H9 (cell line): ENCODE results near the gene MED29. TPM values are rescaled to one million over a fixed set of nuclear protein-coding genes. Genes with fewer than 3 reads are reported as not detected.

Experiments used
- DNase-seq: peaks from one replicate; pipeline ENCODE4 v3.0.0-alpha.2; 2017
- H2AFZ ChIP-seq: one replicate; pipeline ENCODE4 v1.6.1; 2013; ENCODE audit warnings: mild to moderate bottlenecking, low read length, control low read depth, moderate library complexity
- H2AK5ac ChIP-seq: 2 replicates; pipeline ENCODE4 v1.6.1; 2013; ENCODE audit warnings: low read length, control low read depth, mixed read lengths; ENCODE audit not compliant: insufficient read length
- H2BK120ac ChIP-seq: one replicate; pipeline ENCODE4 v1.6.1; 2013; ENCODE audit warnings: low read depth, mild to moderate bottlenecking, low read length, control low read depth, inconsistent platforms; ENCODE audit not compliant: poor library complexity, severe bottlenecking
- H2BK12ac ChIP-seq: 2 replicates; pipeline ENCODE4 v1.6.1; 2013; ENCODE audit warnings: low read length, control low read depth, mixed read lengths, low read depth; ENCODE audit not compliant: insufficient read length
- H2BK15ac ChIP-seq: 2 replicates; pipeline ENCODE4 v1.6.1; 2013; ENCODE audit warnings: low read depth, low read length, control low read depth
- H2BK20ac ChIP-seq: one replicate; pipeline ENCODE4 v1.6.1; 2013; ENCODE audit warnings: low read depth, mild to moderate bottlenecking, low read length, control low read depth, inconsistent platforms; ENCODE audit not compliant: poor library complexity, severe bottlenecking
- H2BK5ac ChIP-seq: 2 replicates; pipeline ENCODE4 v1.6.1; 2013; ENCODE audit warnings: low read length, control low read depth, mixed read lengths; ENCODE audit not compliant: insufficient read length
- H3K14ac ChIP-seq: 2 replicates; pipeline ENCODE4 v1.6.1; 2013; ENCODE audit warnings: low read length, control low read depth; ENCODE audit not compliant: insufficient read depth
- H3K18ac ChIP-seq: 2 replicates; pipeline ENCODE4 v1.6.1; 2013; ENCODE audit warnings: low read depth, mild to moderate bottlenecking, mixed read lengths, low read length, control low read depth; ENCODE audit not compliant: insufficient read length
- H3K23ac ChIP-seq: 2 replicates; pipeline ENCODE4 v1.6.1; 2013; ENCODE audit warnings: low read length, control low read depth, mixed read lengths, low read depth; ENCODE audit not compliant: insufficient read length
- H3K23me2 ChIP-seq: 2 replicates; pipeline ENCODE4 v1.6.1; 2013; ENCODE audit warnings: low read depth, mild to moderate bottlenecking, mixed read lengths, low read length, control low read depth; ENCODE audit not compliant: insufficient read length, poor library complexity, severe bottlenecking
- H3K27ac ChIP-seq: 2 replicates; pipeline ENCODE4 v1.5.1; 2013; ENCODE audit warnings: low read length, control low read depth, mixed read lengths, low read depth; ENCODE audit not compliant: insufficient read length
- H3K27me3 ChIP-seq: 2 replicates; pipeline ENCODE4 v1.6.1; 2013; ENCODE audit warnings: low read length, control low read depth, inconsistent platforms; ENCODE audit not compliant: insufficient read depth
- H3K4ac ChIP-seq: 2 replicates; pipeline ENCODE4 v1.6.1; 2013; ENCODE audit warnings: low read depth, mild to moderate bottlenecking, control low read depth, inconsistent platforms, low read length, moderate library complexity
- H3K4me1 ChIP-seq: 2 replicates; pipeline ENCODE4 v1.6.1; 2013; ENCODE audit warnings: low read length, control low read depth, inconsistent platforms; ENCODE audit not compliant: insufficient read depth
- H3K4me2 ChIP-seq: 2 replicates; pipeline ENCODE4 v1.6.1; 2013; ENCODE audit warnings: low read length, control low read depth, mixed read lengths; ENCODE audit not compliant: insufficient read length, insufficient read depth
- H3K56ac ChIP-seq: 2 replicates; pipeline ENCODE4 v1.6.1; 2013; ENCODE audit warnings: low read depth, mild to moderate bottlenecking, mixed read lengths, low read length, control low read depth; ENCODE audit not compliant: insufficient read length
- H3K79me1 ChIP-seq: 2 replicates; pipeline ENCODE4 v1.6.1; 2013; ENCODE audit warnings: low read depth, mild to moderate bottlenecking, moderate library complexity, low read length, control low read depth, inconsistent platforms; ENCODE audit not compliant: insufficient read depth, poor library complexity, severe bottlenecking
- H3K79me2 ChIP-seq: 2 replicates; pipeline ENCODE4 v1.6.1; 2013; ENCODE audit warnings: low read length, control low read depth, inconsistent platforms; ENCODE audit not compliant: insufficient read depth
- H3K9ac ChIP-seq: 2 replicates; pipeline ENCODE4 v1.6.1; 2013; ENCODE audit warnings: low read length, control low read depth, mixed read lengths; ENCODE audit not compliant: insufficient read length; ENCODE audit errors: extremely low read depth
- H3K9me3 ChIP-seq: one replicate; pipeline ENCODE4 v1.6.1; 2013; ENCODE audit warnings: low read depth, low read length, inconsistent platforms; ENCODE audit not compliant: control insufficient read depth
- H3T11ph ChIP-seq: one replicate; pipeline ENCODE4 v1.6.1; 2013; ENCODE audit warnings: mild to moderate bottlenecking, low read length, control low read depth, inconsistent platforms
- H4K20me1 ChIP-seq: one replicate; pipeline ENCODE4 v1.6.1; 2013; ENCODE audit not compliant: control insufficient read depth, insufficient read length, insufficient read depth
- H4K5ac ChIP-seq: 2 replicates; pipeline ENCODE4 v1.6.1; 2013; ENCODE audit warnings: low read depth, mild to moderate bottlenecking, mixed read lengths, low read length, control low read depth; ENCODE audit not compliant: insufficient read length
- H4K8ac ChIP-seq: replicated peaks from 2 replicates; pipeline ENCODE4 v1.6.1; 2013; ENCODE audit warnings: low read length, control low read depth, mixed read lengths, low read depth; ENCODE audit not compliant: insufficient read length
- H4K91ac ChIP-seq: 2 replicates; pipeline ENCODE4 v1.6.1; 2013; ENCODE audit warnings: low read depth, mild to moderate bottlenecking, moderate library complexity, mixed read lengths, low read length, control low read depth; ENCODE audit not compliant: insufficient read length
- H3K27ac Mint-ChIP-seq, 3 experiments: 2 replicates in 2 of 3; 3 replicates in 1 of 3; pipeline ENCODE4 v1.8.0; 2020 to 2021; ENCODE audit warnings: mixed read lengths in 3 of 3, mild to moderate bottlenecking in 1 of 3, moderate library complexity in 1 of 3
- H3K27me3 Mint-ChIP-seq: 2 replicates; pipeline ENCODE4 v1.8.0; 2021; ENCODE audit warnings: low read depth, mild to moderate bottlenecking, moderate library complexity, mixed read lengths
- H3K36me3 Mint-ChIP-seq, 3 experiments: 2 replicates in 2 of 3; 3 replicates in 1 of 3; pipeline ENCODE4 v1.8.0; 2020 to 2021; ENCODE audit warnings: low read depth in 3 of 3, mixed read lengths in 3 of 3; ENCODE audit not compliant: insufficient read depth in 1 of 3
- H3K4me1 Mint-ChIP-seq, 2 experiments: 2 replicates each; pipeline ENCODE4 v1.8.0; 2020; ENCODE audit warnings: mixed read lengths in 2 of 2
- H3K4me3 Mint-ChIP-seq, 2 experiments: 2 replicates in 1 of 2; 3 replicates in 1 of 2; pipeline ENCODE4 v1.8.0; 2020 to 2021; ENCODE audit warnings: mild to moderate bottlenecking in 2 of 2, mixed read lengths in 2 of 2, moderate library complexity in 1 of 2
- H3K9me3 Mint-ChIP-seq, 2 experiments: 2 replicates in 1 of 2; 3 replicates in 1 of 2; pipeline ENCODE4 v1.8.0; 2020; ENCODE audit warnings: mild to moderate bottlenecking in 2 of 2, mixed read lengths in 2 of 2, moderate library complexity in 1 of 2
- WGBS: extraction: QIAGEN DNeasy Blood & Tissue Kit; methylation state at CpG from one replicate; pipeline ENCODE4 v1.1.7; 2013; ENCODE audit warnings: missing lambda C conversion rate, low lambda C conversion rate, mixed read lengths; ENCODE audit not compliant: insufficient read length; ENCODE audit errors: extremely low coverage; 5-methylcytosine and 5-hydroxymethylcytosine counted together
- total RNA-seq: library from RNA; stranded (reverse); gene quantifications from 2 replicates; pipeline ENCODE4 v1.2.1, GENCODE V29; 2021
- TF ChIP-seq, protein P1 (sequence below): fragments of 200-600 bp; sonication (generic); conservative IDR thresholded peaks from 3 replicates; pipeline ENCODE4 v1.8.0; 2021; ENCODE audit warnings: antibody characterized with exemption, mild to moderate bottlenecking

The MED29 gene
- total RNA-seq, 1 experiment from 2014 or later: 48.3 TPM

DNA sequence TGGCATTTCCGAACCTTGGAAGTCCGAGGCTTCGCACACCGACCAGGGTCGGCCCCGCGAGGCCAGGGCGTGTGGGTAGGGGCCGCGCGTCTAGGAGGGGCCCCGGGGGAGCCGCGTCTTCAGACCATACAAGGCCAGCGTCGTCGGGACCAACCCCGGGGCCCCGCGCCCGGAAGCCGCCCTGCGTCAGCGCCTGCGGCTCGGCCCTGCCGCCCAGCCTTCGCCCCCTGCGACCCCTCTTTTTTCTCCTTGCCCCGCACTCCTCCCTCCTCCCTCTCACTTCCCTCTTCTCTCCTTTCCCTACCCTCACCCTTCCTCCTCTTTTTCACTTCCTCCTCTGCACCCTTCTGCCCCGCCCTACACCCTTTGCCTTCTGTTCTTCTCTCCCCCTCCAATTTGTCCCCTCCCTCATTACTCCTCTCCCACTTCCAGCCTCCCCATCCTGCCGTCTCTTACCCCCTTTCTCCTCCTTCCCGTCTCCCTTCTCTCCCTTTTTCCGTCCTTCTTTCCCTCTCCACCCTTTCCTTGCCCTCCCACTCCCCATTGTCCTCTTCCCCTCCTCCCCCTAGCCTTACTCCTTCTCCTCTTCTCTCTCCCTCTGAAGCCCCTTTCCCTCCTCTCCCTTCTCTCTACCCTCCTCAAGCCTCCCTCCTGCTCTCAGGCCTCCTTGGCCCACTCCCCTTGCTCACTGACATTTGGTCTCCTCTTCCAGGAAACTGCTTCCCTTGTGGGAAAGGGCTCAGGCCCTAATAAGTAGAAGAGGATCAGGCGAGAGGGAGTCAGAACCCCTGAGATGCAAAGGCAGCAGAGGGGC is 19.0 kb downstream of the MED29 start:
- Histone ChIP-seq H4K5ac (no peak overlapping the region), H2BK5ac (no peak overlapping the region), H3K9ac (peak overlapping the region; percentile 86), H4K20me1 (peaks cover 2% of the 10 kb centered on the region), H3K27ac (peak overlapping the region; percentile 62), H3K23me2 (peaks cover 19% of the 10 kb centered on the region), H3K4ac (peak overlapping the region; percentile 74; the same call in 1 of the 2 replicates), H3K79me2 (peaks cover 9% of the 10 kb centered on the region; the same call in 1 of the 2 replicates), H2BK20ac (no peak overlapping the region), H3K4me2 (peak overlapping the region; percentile 78), H2BK15ac (no peak overlapping the region), H3K4me1 (peaks cover 6% of the 10 kb centered on the region; the same call in 1 of the 2 replicates), H3K14ac (peak overlapping the region; percentile 96), H3K27me3 (no peaks in the 10 kb centered on the region), H2BK12ac (no peak overlapping the region), H3K56ac (no peak overlapping the region), H4K8ac (no peak overlapping the region), H3K9me3 (no peaks in the 10 kb centered on the region), H2AK5ac (no peak overlapping the region), H2BK120ac (peak overlapping the region; percentile 81), H2AFZ (no peak overlapping the region), H3K18ac (peak overlapping the region; percentile 91), H3K23ac (no peak overlapping the region), H3K79me1 (peaks cover 6% of the 10 kb centered on the region), H3T11ph (peak overlapping the region; percentile 77), H4K91ac (no peak overlapping the region)
- Mint-ChIP-seq H3K36me3 (peaks cover 9 to 28% (median 22%) of the 10 kb centered on the region in 3 experiments), H3K27ac (peak overlapping the region; percentile 11 to 96 (median 76); a peak in 5 of 7 replicates), H3K27me3 (peaks cover 1% of the 10 kb centered on the region; the same call in 1 of the 2 replicates), H3K4me3 (peak overlapping the region; percentile 96 to 97), H3K4me1 (peaks cover 43 to 56% of the 10 kb centered on the region in 2 experiments), H3K9me3 (no peaks in the 10 kb centered on the region; a peak in 1 of 5 replicates)
- TF ChIP-seq, protein P1, sequence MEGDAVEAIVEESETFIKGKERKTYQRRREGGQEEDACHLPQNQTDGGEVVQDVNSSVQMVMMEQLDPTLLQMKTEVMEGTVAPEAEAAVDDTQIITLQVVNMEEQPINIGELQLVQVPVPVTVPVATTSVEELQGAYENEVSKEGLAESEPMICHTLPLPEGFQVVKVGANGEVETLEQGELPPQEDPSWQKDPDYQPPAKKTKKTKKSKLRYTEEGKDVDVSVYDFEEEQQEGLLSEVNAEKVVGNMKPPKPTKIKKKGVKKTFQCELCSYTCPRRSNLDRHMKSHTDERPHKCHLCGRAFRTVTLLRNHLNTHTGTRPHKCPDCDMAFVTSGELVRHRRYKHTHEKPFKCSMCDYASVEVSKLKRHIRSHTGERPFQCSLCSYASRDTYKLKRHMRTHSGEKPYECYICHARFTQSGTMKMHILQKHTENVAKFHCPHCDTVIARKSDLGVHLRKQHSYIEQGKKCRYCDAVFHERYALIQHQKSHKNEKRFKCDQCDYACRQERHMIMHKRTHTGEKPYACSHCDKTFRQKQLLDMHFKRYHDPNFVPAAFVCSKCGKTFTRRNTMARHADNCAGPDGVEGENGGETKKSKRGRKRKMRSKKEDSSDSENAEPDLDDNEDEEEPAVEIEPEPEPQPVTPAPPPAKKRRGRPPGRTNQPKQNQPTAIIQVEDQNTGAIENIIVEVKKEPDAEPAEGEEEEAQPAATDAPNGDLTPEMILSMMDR: no peak
- DNase-seq: no peak
- no CpG with 5 or more reads among the region's 35 CpGs for WGBS
